ENCODE data around the gene FIGNL2. TPM values are rescaled to one million over a fixed set of nuclear protein-coding genes. Genes with fewer than 3 reads are reported as not detected.

The FIGNL2 gene
- polyA plus RNA-seq, 1 donor (not counting 4 experiments of a cell fraction or from before 2014, with no cell fraction given) = not detected

DNA sequence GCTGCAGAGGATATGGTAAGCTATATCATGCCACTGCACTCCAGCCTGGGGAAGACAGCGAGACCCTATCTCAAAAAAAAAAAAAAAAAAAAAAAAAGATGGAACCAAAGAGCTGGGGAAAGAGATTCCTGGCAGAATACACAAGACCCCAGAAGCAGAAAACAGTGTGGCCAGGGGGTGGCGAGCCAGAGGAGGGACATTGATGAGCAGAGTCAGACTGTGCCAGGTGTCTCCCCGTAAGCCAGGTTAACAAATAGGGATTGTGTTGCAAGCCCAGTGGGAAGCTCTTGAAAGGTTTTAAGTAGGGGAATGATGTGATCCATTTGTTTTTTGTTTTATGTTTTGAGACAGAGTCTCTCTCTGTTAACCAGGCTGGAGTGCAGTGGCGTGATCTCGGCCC lies 56.1 kb downstream of the FIGNL2 start:
- no peaks in the 10 kb centered on the region for H3K79me2 ChIP-seq (ENCODE audit: control insufficient read depth, insufficient read depth, low read length)
- dilution Hi-C loops (cut with MboI; ENCODE audit: extremely low pct_ligation_motif_present, low sequenced_read_pairs) = no loop called here
- no peak for FAIRE-seq

DNA sequence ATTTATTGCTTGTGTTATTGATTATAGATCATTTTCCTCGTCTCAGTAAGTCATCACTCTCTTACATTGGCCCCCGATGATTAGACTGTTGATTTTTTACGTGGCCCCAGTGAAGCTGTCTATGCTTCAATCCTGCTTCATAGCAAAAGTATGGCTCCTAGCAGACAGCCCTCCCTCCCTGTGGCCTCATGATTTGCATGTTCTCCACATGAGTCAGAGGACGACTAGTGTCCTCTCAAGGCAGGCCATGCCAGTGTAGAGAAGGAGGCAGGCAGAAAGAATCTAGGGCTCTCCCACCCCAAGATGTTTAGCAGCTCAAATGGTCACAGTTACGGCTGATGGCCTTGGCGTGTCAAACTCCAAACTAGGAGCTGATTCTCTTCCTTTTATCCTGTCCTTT lies 59.6 kb downstream of the FIGNL2 start:
- no peaks in the 10 kb centered on the region for H3K36me3 ChIP-seq (ENCODE audit: control insufficient read depth in 2 of 2, extremely low read depth in 1 of 2, insufficient read depth in 2 of 2, low read length in 2 of 2)
- no peak overlapping the region for H3K4me3 ChIP-seq (ENCODE audit: control insufficient read depth in 2 of 3, extremely low read depth in 1 of 3, insufficient read depth in 2 of 3, low read depth in 1 of 3, low read length in 3 of 3)
- no peak overlapping the region for H3K4me2 ChIP-seq (ENCODE audit: control insufficient read depth, extremely low read depth, insufficient read depth, low read depth, low read length)
- no peak for TF ChIP-seq EZH2 (IDR thresholded peaks at IDR 0.05; ENCODE audit: low read length)
- TF ChIP-seq CTCF (optimal IDR thresholded peaks at IDR 0.05 in 1 of 3, IDR thresholded peaks at IDR 0.05 in 1 of 3, conservative IDR thresholded peaks at IDR 0.05 in 1 of 3; ENCODE audit: extremely low read depth in 1 of 3, insufficient read depth in 2 of 3, low read length in 3 of 3) = no peak
- H3K9ac ChIP-seq (ENCODE audit: control insufficient read depth, extremely low read depth, insufficient read depth, low read length) = no peak overlapping the region
- FAIRE-seq (no peak), DNase-seq (ENCODE audit: low read depth, low spot score) (no peak)
- H3K9me3 ChIP-seq (ENCODE audit: control insufficient read depth, low read depth, low read length) = no peaks in the 10 kb centered on the region
- H4K20me1 ChIP-seq (ENCODE audit: control insufficient read depth, extremely low read depth, insufficient read depth, low read length) = no peaks in the 10 kb centered on the region
- no peaks in the 10 kb centered on the region for H3K9me1 ChIP-seq (ENCODE audit: control insufficient read depth, extremely low read depth, insufficient read depth, low read length)
- peaks cover 4% of the 10 kb centered on the region for H3K4me1 ChIP-seq (ENCODE audit: control insufficient read depth, extremely low read depth, insufficient read depth, low read length)
- no peaks in the 10 kb centered on the region for H3K27me3 ChIP-seq (ENCODE audit: control insufficient read depth, extremely low read depth, insufficient read depth, low read length)
- no peak overlapping the region for H2AFZ ChIP-seq (ENCODE audit: control insufficient read depth, low read length)
- no peaks in the 10 kb centered on the region for H3K79me2 ChIP-seq (ENCODE audit: control insufficient read depth, insufficient read depth, low read length)
- dilution Hi-C loops (cut with MboI; ENCODE audit: extremely low pct_ligation_motif_present, low sequenced_read_pairs) = no loop called here
- H3K27ac ChIP-seq (ENCODE audit: control insufficient read depth, insufficient read depth, low read length) = no peak overlapping the region

More for the DNA sequence above, 56.1 kb downstream of the FIGNL2 start:
- Histone ChIP-seq H3K4me2 (ENCODE audit: control insufficient read depth, extremely low read depth, insufficient read depth, low read depth, low read length) (no peak overlapping the region), H3K4me1 (ENCODE audit: control insufficient read depth, extremely low read depth, insufficient read depth, low read length) (peaks cover 7% of the 10 kb centered on the region), H3K9me1 (ENCODE audit: control insufficient read depth, extremely low read depth, insufficient read depth, low read length) (no peaks in the 10 kb centered on the region), H3K4me3 (ENCODE audit: control insufficient read depth in 2 of 3, extremely low read depth in 1 of 3, insufficient read depth in 2 of 3, low read depth in 1 of 3, low read length in 3 of 3) (no peak overlapping the region), H3K36me3 (ENCODE audit: control insufficient read depth in 2 of 2, extremely low read depth in 1 of 2, insufficient read depth in 2 of 2, low read length in 2 of 2) (no peaks in the 10 kb centered on the region), H4K20me1 (ENCODE audit: control insufficient read depth, extremely low read depth, insufficient read depth, low read length) (no peaks in the 10 kb centered on the region), H2AFZ (ENCODE audit: control insufficient read depth, low read length) (no peak overlapping the region), H3K27me3 (ENCODE audit: control insufficient read depth, extremely low read depth, insufficient read depth, low read length) (no peaks in the 10 kb centered on the region), H3K9ac (ENCODE audit: control insufficient read depth, extremely low read depth, insufficient read depth, low read length) (no peak overlapping the region), H3K27ac (ENCODE audit: control insufficient read depth, insufficient read depth, low read length) (no peak overlapping the region), H3K9me3 (ENCODE audit: control insufficient read depth, low read depth, low read length) (no peaks in the 10 kb centered on the region)
- TF ChIP-seq EZH2 (IDR thresholded peaks at IDR 0.05; ENCODE audit: low read length) = no peak
- TF ChIP-seq CTCF (optimal IDR thresholded peaks at IDR 0.05 in 1 of 3, IDR thresholded peaks at IDR 0.05 in 1 of 3, conservative IDR thresholded peaks at IDR 0.05 in 1 of 3; ENCODE audit: extremely low read depth in 1 of 3, insufficient read depth in 2 of 3, low read length in 3 of 3) = no peak
- DNase-seq (ENCODE audit: low read depth, low spot score) = no peak
